K562 (cell line): ENCODE results near the gene KCNJ10. TPM values are rescaled to one million over a fixed set of nuclear protein-coding genes. Genes with fewer than 3 reads are reported as not detected.

Experiments used
- ATAC-seq: fragments of 200-7000 bp; cut with Tn5 transposase; 3 replicates; pipeline ENCODE4 v1.9.1; 2020; ENCODE audit warnings: moderate library complexity
- BruUV-seq: library from RNA; stranded (reverse); fragments of 400-500 nt; replicated peaks from 2 replicates; lab custom pipeline; 2021; lab: Mats Ljungman, UMichigan
- CTCF ChIA-PET: fragments of 300-600 bp; formaldehyde crosslinking; extraction: SDS; loops from one replicate; lab custom pipeline; 2021; ENCODE audit warnings: low intra/inter-chr PET ratio; lab: Yijun Ruan, JAX
- POLR2A ChIA-PET: fragments of 300-600, 350-650 bp; sonication (Branson Sonifier 250); formaldehyde crosslinking; extraction: SDS; loops from one replicate; lab custom pipeline; 2021; ENCODE audit warnings: antibody characterized with exemption, inconsistent platforms; lab: Yijun Ruan, JAX
- DNase-seq, 4 experiments: peaks; one replicate each; pipeline versions ENCODE4 v3.0.0 to v3.0.0-alpha.2; 2011 to 2018; ENCODE audit warnings: low spot score in 3 of 4, mixed read lengths in 3 of 4; ENCODE audit errors: extremely low read depth in 1 of 4
- FAIRE-seq: peaks from 2 replicates; lab custom pipeline; 2011; peaks lifted over from hg19 to GRCh38; lab: Jason Lieb, UNC
- H2AFZ ChIP-seq: 2 replicates; pipeline ENCODE4 v1.6.0; 2011; ENCODE audit warnings: low read depth, low read length, control low read depth, inconsistent platforms
- H3K27ac ChIP-seq: fragments of 200-600 bp; 3 replicates; pipeline ENCODE4 v1.8.0; 2011; ENCODE audit warnings: low read depth, mild to moderate bottlenecking, control low read depth, inconsistent platforms, low read length, moderate library complexity, mixed read lengths; ENCODE audit errors: extremely low read depth
- H3K27me3 ChIP-seq, 2 experiments: fragments of 300-600 bp in 1 of 2; 2 replicates in 1 of 2; 3 replicates in 1 of 2; pipeline versions ENCODE4 v1.6.0 to v1.8.0; 2011; ENCODE audit warnings: inconsistent platforms in 2 of 2, low read length in 2 of 2, mild to moderate bottlenecking in 1 of 2, mixed read lengths in 1 of 2, moderate library complexity in 1 of 2; ENCODE audit not compliant: control insufficient read depth in 2 of 2, insufficient read depth in 2 of 2
- H3K36me3 ChIP-seq: fragments of 300-600 bp; 3 replicates; pipeline ENCODE4 v1.8.0; 2011; ENCODE audit warnings: mild to moderate bottlenecking, low read length, inconsistent platforms; ENCODE audit not compliant: control insufficient read depth, insufficient read depth
- H3K4me1 ChIP-seq, 2 experiments: fragments of 200-600 bp in 1 of 2; replicated peaks in 1 of 2; 2 replicates in 1 of 2; 3 replicates in 1 of 2; pipeline versions ENCODE4 v1.5.1 to v1.8.0; 2011; ENCODE audit warnings: inconsistent platforms in 2 of 2, low read length in 2 of 2, mild to moderate bottlenecking in 1 of 2, mixed read lengths in 1 of 2, moderate library complexity in 1 of 2; ENCODE audit not compliant: control insufficient read depth in 2 of 2, insufficient read depth in 2 of 2
- H3K4me2 ChIP-seq: 2 replicates; pipeline ENCODE4 v1.6.1; 2011; ENCODE audit warnings: low read length, control low read depth, inconsistent platforms, mixed read lengths; ENCODE audit not compliant: insufficient read depth
- H3K4me3 ChIP-seq: fragments of 200-600 bp; sonication (generic), shearing (Covaris generic); 2 replicates; pipeline ENCODE4 v1.5.1; 2016; ENCODE audit warnings: control low read depth, inconsistent platforms
- H3K79me2 ChIP-seq: fragments of 200-600 bp; 3 replicates; pipeline ENCODE4 v1.8.0; 2011; ENCODE audit warnings: low read length, inconsistent platforms; ENCODE audit not compliant: control insufficient read depth, insufficient read depth
- H3K9ac ChIP-seq, 2 experiments: 2 replicates each; pipeline versions ENCODE4 v1.6.0 to v1.6.1; 2011; ENCODE audit warnings: low read depth in 2 of 2, low read length in 2 of 2, control low read depth in 1 of 2, inconsistent platforms in 1 of 2, mild to moderate bottlenecking in 1 of 2, mixed read lengths in 1 of 2; ENCODE audit not compliant: insufficient read depth in 1 of 2
- H3K9me1 ChIP-seq: one replicate; pipeline ENCODE4 v1.6.0; 2011; ENCODE audit warnings: inconsistent platforms, mild to moderate bottlenecking, low read length, moderate library complexity; ENCODE audit not compliant: control insufficient read depth, insufficient read depth
- H3K9me3 ChIP-seq: replicated peaks from 2 replicates; pipeline ENCODE4 v1.5.1; 2011; ENCODE audit warnings: low read depth, low read length, inconsistent platforms; ENCODE audit not compliant: control insufficient read depth, insufficient read depth
- H4K20me1 ChIP-seq: replicated peaks from 2 replicates; pipeline ENCODE4 v1.6.1; 2011; ENCODE audit warnings: low read length, inconsistent platforms, mixed read lengths; ENCODE audit not compliant: control insufficient read depth, insufficient read depth
- CHD1 ChIP-seq: fragments of 200-600 bp; sonication (generic); IDR thresholded peaks from one replicate; pipeline ENCODE4 v1.6.1; 2012; ENCODE audit warnings: mild to moderate bottlenecking, moderate library complexity, low read length, inconsistent platforms
- FOXK1 ChIP-seq: sonication (generic); formaldehyde crosslinking; IDR thresholded peaks from 2 replicates; pipeline ENCODE4 v1.8.0; 2022; ENCODE audit warnings: missing genetic modification reagents, mild to moderate bottlenecking, borderline replicate concordance
- GTF2F1 ChIP-seq: IDR thresholded peaks from 2 replicates; pipeline ENCODE4 v1.6.1; 2011; ENCODE audit warnings: low read depth, low read length, improper control_type of control experiment
- NFRKB ChIP-seq: fragments of 450-650 bp; IDR thresholded peaks from 2 replicates; pipeline ENCODE4 v1.6.1; 2016; ENCODE audit warnings: low read depth
- POLR2B ChIP-seq: fragments of 450-650 bp; IDR thresholded peaks from 2 replicates; pipeline ENCODE4 v1.6.1; 2018; ENCODE audit warnings: low read depth; ENCODE audit not compliant: partially characterized antibody
- RFX7 ChIP-seq: fragments of 250-450 bp; sonication (Bioruptor Pico); IDR thresholded peaks from 2 replicates; pipeline ENCODE4 v1.5.1; 2021; ENCODE audit warnings: mild to moderate bottlenecking
- SMAD1 ChIP-seq: fragments of 150-350 bp; IDR thresholded peaks from 2 replicates; pipeline ENCODE4 v1.6.1; 2014; ENCODE audit warnings: low read length, low read depth; ENCODE audit not compliant: partially characterized antibody
- SMAD4 ChIP-seq: fragments of 250-450 bp; sonication (Bioruptor Pico); conservative IDR thresholded peaks from 2 replicates; pipeline ENCODE4 v1.8.0; 2021; ENCODE audit warnings: inconsistent platforms, mild to moderate bottlenecking, moderate library complexity
- SMARCA5 ChIP-seq: fragments of 450-650 bp; IDR thresholded peaks from 2 replicates; pipeline ENCODE4 v1.6.1; 2016
- TAL1 ChIP-seq: fragments of 450-650 bp; IDR thresholded peaks from 2 replicates; pipeline ENCODE4 v1.6.1; 2016; ENCODE audit warnings: mild to moderate bottlenecking
- ZFPM2 ChIP-seq: fragments of 250-450 bp; sonication (Bioruptor Pico); IDR thresholded peaks from 2 replicates; pipeline ENCODE4 v1.5.1; 2022; ENCODE audit warnings: mild to moderate bottlenecking
- ZNF175 ChIP-seq: fragments of 200-800 bp; sonication (Bioruptor generic); IDR thresholded peaks from 2 replicates; pipeline ENCODE4 v1.6.1; 2016; ENCODE audit warnings: low read depth, mild to moderate bottlenecking, missing genetic modification characterization, missing compliant biosample characterization
- ZNF586 ChIP-seq: fragments of 450-650 bp; formaldehyde crosslinking; conservative IDR thresholded peaks from 2 replicates; pipeline ENCODE4 v1.4.0; 2020; ENCODE audit warnings: mild to moderate bottlenecking, moderate library complexity
- ZZZ3 ChIP-seq: fragments of 450-650 bp; IDR thresholded peaks from 2 replicates; pipeline ENCODE4 v1.6.1; 2016; ENCODE audit warnings: antibody characterized with exemption, mild to moderate bottlenecking, moderate library complexity
- in situ Hi-C: fragments of 300-500 bp; cut with MboI; formaldehyde crosslinking; loops from 4 replicates; pipeline ENCODE4 v1.15.0; 2018; ENCODE audit warnings: inconsistent platforms, mixed read lengths
- intact Hi-C: fragments of 100-400 bp; cut with micrococcal nuclease; formaldehyde crosslinking; loops from 2 replicates; pipeline ENCODE4 v1.14.2; 2022
- polyA plus RNA-seq, 8 experiments: library from polyadenylated mRNA; depleted of rRNA in 4 of 8; stranded (reverse) in 5 of 8; unstranded in 3 of 8; fragments of >200 nt; fragmentation: Nextera tagmentation in 2 of 8; fragmentation: Illumina TruSeq in 1 of 8; extraction: Ambion mirVana in 2 of 8; extraction: Trizol in 1 of 8; gene quantifications; 2 replicates each; pipeline versions ENCODE4 v1.2.1 to v1.2.3, GENCODE V29; 2011 to 2014; ENCODE audit warnings: inconsistent platforms in 1 of 8, missing spikeins in 1 of 8
- total RNA-seq, 7 experiments: library from RNA; depleted of rRNA in 6 of 7; stranded (reverse); fragments of >200 nt in 6 of 7; fragmentation: Illumina TruSeq in 2 of 7; extraction: Trizol in 2 of 7; gene quantifications; 2 replicates each; pipeline versions ENCODE4 v1.2.1 to v1.2.3, GENCODE V29; 2011 to 2021; ENCODE audit warnings: low replicate concordance in 1 of 7
- TF ChIP-seq, protein P1 (sequence below): fragments of 250-450 bp; sonication (Bioruptor Pico); IDR thresholded peaks from 2 replicates; pipeline ENCODE4 v1.5.0; 2020; ENCODE audit warnings: mild to moderate bottlenecking
- TF ChIP-seq, protein P2 (sequence below): IDR thresholded peaks from 3 replicates; pipeline ENCODE4 v1.6.1; 2011; ENCODE audit warnings: borderline replicate concordance, mild to moderate bottlenecking, moderate library complexity; ENCODE audit not compliant: insufficient read length; ENCODE audit errors: extremely low read depth
- TF ChIP-seq, protein P3 (sequence below): fragments of 450-650 bp; IDR thresholded peaks from 2 replicates; pipeline ENCODE4 v1.6.1; 2014; ENCODE audit warnings: low read depth, mild to moderate bottlenecking, moderate library complexity, borderline replicate concordance
- TF ChIP-seq, protein P4 (sequence below): fragments of 450-650 bp; IDR thresholded peaks from 2 replicates; pipeline ENCODE4 v1.6.1; 2016; ENCODE audit warnings: antibody characterized with exemption

KCNJ10 gene
- total and polyA plus RNA-seq, 9 of the 15 experiments (the other 6 are each of a cell fraction or from before 2014, with no cell fraction given), result 0.06 to 0.11 TPM; not detected in 7

DNA sequence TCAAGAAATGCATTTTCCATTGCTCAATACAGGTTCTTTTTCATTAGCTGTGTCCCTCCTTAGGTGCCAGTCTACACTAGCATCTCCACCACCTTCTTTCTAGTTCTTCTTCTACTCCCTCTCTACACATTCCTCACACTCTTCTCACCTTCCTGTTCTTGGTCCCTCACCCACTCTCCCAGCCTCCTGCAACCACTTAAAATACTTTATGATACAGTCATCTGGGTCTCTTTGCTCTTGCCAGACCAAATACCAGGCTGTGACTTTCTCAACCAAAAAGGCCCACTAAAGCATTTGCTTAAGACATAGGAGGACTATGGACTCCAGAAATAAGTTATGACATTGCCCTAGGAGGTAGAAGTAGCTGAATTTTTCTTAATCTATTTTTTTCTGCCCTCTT, 73.3 kb downstream of the KCNJ10 start:
- no TSS peak for BruUV-seq
- no peak for DNase-seq
- ATAC-seq, result no peak
- Histone ChIP-seq H3K4me1 (no peaks in the 10 kb centered on the region), H4K20me1 (no peaks in the 10 kb centered on the region), H3K9me1 (no peaks in the 10 kb centered on the region), H3K36me3 (no peaks in the 10 kb centered on the region), H3K4me3 (no peak overlapping the region), H3K27ac (no peak overlapping the region), H3K27me3 (peaks cover 0 to 6% of the 10 kb centered on the region in 2 experiments; a peak in 3 of 5 replicates), H3K4me2 (no peak overlapping the region), H3K9me3 (no peaks in the 10 kb centered on the region), H3K79me2 (no peaks in the 10 kb centered on the region), H3K9ac (no peak overlapping the region), H2AFZ (no peak overlapping the region)
- POLR2A ChIA-PET, result interaction anchor here (0.6 kb wide), 1 partner anchor 59 kb away, joined by 3 read pairs; no protein-coding TSS in a partner anchor
- CTCF ChIA-PET, result no interaction called here
- in situ Hi-C loops (loop anchor here (25.0 kb wide), 1 partner anchor 809 kb away; no protein-coding TSS in a partner anchor), intact Hi-C loops (no loop called here)
- no peak for FAIRE-seq
- TF ChIP-seq, protein P1, sequence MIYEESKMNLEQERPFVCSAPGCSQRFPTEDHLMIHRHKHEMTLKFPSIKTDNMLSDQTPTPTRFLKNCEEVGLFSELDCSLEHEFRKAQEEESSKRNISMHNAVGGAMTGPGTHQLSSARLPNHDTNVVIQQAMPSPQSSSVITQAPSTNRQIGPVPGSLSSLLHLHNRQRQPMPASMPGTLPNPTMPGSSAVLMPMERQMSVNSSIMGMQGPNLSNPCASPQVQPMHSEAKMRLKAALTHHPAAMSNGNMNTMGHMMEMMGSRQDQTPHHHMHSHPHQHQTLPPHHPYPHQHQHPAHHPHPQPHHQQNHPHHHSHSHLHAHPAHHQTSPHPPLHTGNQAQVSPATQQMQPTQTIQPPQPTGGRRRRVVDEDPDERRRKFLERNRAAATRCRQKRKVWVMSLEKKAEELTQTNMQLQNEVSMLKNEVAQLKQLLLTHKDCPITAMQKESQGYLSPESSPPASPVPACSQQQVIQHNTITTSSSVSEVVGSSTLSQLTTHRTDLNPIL (CRISPR knock-in tag), result no peak
- TF ChIP-seq POLR2B (no peak), SMAD1 (no peak), ZNF175 (CRISPR knock-in tag) (no peak), CHD1 (no peak), ZFPM2 (CRISPR knock-in tag) (no peak), SMAD4 (CRISPR knock-in tag) (no peak), ZNF586 (CRISPR knock-in tag) (no peak), NFRKB (no peak), ZZZ3 (no peak), SMARCA5 (no peak), TAL1 (no peak), FOXK1 (CRISPR knock-in tag) (no peak), RFX7 (CRISPR knock-in tag) (no peak), GTF2F1 (no peak)
- TF ChIP-seq, protein P2, sequence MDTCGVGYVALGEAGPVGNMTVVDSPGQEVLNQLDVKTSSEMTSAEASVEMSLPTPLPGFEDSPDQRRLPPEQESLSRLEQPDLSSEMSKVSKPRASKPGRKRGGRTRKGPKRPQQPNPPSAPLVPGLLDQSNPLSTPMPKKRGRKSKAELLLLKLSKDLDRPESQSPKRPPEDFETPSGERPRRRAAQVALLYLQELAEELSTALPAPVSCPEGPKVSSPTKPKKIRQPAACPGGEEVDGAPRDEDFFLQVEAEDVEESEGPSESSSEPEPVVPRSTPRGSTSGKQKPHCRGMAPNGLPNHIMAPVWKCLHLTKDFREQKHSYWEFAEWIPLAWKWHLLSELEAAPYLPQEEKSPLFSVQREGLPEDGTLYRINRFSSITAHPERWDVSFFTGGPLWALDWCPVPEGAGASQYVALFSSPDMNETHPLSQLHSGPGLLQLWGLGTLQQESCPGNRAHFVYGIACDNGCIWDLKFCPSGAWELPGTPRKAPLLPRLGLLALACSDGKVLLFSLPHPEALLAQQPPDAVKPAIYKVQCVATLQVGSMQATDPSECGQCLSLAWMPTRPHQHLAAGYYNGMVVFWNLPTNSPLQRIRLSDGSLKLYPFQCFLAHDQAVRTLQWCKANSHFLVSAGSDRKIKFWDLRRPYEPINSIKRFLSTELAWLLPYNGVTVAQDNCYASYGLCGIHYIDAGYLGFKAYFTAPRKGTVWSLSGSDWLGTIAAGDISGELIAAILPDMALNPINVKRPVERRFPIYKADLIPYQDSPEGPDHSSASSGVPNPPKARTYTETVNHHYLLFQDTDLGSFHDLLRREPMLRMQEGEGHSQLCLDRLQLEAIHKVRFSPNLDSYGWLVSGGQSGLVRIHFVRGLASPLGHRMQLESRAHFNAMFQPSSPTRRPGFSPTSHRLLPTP, result no peak
- TF ChIP-seq, protein P3, sequence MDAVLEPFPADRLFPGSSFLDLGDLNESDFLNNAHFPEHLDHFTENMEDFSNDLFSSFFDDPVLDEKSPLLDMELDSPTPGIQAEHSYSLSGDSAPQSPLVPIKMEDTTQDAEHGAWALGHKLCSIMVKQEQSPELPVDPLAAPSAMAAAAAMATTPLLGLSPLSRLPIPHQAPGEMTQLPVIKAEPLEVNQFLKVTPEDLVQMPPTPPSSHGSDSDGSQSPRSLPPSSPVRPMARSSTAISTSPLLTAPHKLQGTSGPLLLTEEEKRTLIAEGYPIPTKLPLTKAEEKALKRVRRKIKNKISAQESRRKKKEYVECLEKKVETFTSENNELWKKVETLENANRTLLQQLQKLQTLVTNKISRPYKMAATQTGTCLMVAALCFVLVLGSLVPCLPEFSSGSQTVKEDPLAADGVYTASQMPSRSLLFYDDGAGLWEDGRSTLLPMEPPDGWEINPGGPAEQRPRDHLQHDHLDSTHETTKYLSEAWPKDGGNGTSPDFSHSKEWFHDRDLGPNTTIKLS, result no peak
- TF ChIP-seq, protein P4, sequence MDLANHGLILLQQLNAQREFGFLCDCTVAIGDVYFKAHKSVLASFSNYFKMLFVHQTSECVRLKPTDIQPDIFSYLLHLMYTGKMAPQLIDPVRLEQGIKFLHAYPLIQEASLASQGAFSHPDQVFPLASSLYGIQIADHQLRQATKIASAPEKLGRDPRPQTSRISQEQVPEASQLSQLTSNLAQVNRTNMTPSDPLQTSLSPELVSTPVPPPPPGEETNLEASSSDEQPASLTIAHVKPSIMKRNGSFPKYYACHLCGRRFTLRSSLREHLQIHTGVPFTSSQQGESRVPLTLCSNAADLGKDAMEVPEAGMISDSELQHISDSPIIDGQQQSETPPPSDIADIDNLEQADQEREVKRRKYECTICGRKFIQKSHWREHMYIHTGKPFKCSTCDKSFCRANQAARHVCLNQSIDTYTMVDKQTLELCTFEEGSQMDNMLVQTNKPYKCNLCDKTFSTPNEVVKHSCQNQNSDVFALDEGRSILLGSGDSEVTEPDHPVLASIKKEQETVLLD, result no peak
